H1 (cell line): ENCODE measurements around the gene ADGRB3.
"Not testable (repeated sequence)": the region's sequence is repeated elsewhere in the genome, so short reads cannot be mapped to it uniquely, and the experiment has no call there.

Experiments used
- CHD2 ChIP-seq: IDR thresholded peaks from 2 replicates; pipeline ENCODE4 v1.6.1; 2012; ENCODE audit warnings: low read length, improper control_type of control experiment
- EP300 ChIP-seq, 2 experiments: IDR thresholded peaks; 1 replicate in 1 of 2; 2 replicates in 1 of 2; pipeline ENCODE4 v1.6.1; 2011 to 2012; ENCODE audit warnings: low read depth in 2 of 2, low read length in 2 of 2, mild to moderate bottlenecking in 2 of 2, borderline replicate concordance in 1 of 2, inconsistent platforms in 1 of 2, moderate library complexity in 1 of 2
- EZH2 ChIP-seq: fragments of 200-600 bp; sonication (generic); IDR thresholded peaks from 2 replicates; pipeline ENCODE4 v1.7.1; 2012; ENCODE audit warnings: low read depth, mild to moderate bottlenecking, moderate library complexity, low read length, inconsistent platforms; ENCODE audit not compliant: severe bottlenecking
- POLR2A ChIP-seq, 2 experiments: IDR thresholded peaks; 1 replicate in 1 of 2; 2 replicates in 1 of 2; pipeline ENCODE4 v1.6.1; 2011; ENCODE audit warnings: low read depth in 2 of 2, low read length in 2 of 2, mild to moderate bottlenecking in 2 of 2; ENCODE audit errors: control extremely low read depth in 1 of 2
- SP1 ChIP-seq: IDR thresholded peaks from 2 replicates; pipeline ENCODE4 v1.6.1; 2011; ENCODE audit warnings: low read depth, low read length
- SP2 ChIP-seq: IDR thresholded peaks from 2 replicates; pipeline ENCODE4 v1.6.1; 2012; ENCODE audit warnings: mild to moderate bottlenecking, low read length, inconsistent platforms
- TBP ChIP-seq: IDR thresholded peaks from 2 replicates; pipeline ENCODE4 v1.6.1; 2011; ENCODE audit warnings: low read depth, low read length, improper control_type of control experiment
- TF ChIP-seq, protein P1 (sequence below), 3 experiments: IDR thresholded peaks; 1 replicate in 2 of 3; 2 replicates in 1 of 3; pipeline versions ENCODE4 v1.5.1 to v1.6.1; 2011; ENCODE audit warnings: low read length in 3 of 3, mild to moderate bottlenecking in 3 of 3, inconsistent platforms in 2 of 3, low read depth in 1 of 3, moderate library complexity in 1 of 3; ENCODE audit not compliant: insufficient read depth in 1 of 3; ENCODE audit errors: control extremely low read depth in 1 of 3

DNA sequence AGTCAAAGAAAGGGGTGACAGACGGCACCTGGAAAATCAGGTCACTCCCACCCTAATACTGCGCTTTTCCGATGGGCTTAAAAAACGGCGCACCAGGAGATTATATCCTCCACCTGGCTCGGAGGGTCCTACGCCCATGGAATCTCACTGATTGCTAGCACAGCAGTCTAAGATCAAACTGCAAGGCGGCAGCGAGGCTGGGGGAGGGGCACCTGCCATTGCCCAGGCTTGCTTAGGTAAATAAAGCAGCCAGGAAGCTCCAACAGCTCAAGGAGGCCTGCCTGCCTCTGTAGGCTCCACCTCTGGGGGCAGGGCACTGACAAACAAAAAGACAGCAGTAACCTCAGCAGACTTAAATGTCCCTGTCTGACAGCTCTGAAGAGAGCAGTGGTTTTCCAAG, 277.7 kb downstream of the ADGRB3 start:
- TF ChIP-seq, protein P1, sequence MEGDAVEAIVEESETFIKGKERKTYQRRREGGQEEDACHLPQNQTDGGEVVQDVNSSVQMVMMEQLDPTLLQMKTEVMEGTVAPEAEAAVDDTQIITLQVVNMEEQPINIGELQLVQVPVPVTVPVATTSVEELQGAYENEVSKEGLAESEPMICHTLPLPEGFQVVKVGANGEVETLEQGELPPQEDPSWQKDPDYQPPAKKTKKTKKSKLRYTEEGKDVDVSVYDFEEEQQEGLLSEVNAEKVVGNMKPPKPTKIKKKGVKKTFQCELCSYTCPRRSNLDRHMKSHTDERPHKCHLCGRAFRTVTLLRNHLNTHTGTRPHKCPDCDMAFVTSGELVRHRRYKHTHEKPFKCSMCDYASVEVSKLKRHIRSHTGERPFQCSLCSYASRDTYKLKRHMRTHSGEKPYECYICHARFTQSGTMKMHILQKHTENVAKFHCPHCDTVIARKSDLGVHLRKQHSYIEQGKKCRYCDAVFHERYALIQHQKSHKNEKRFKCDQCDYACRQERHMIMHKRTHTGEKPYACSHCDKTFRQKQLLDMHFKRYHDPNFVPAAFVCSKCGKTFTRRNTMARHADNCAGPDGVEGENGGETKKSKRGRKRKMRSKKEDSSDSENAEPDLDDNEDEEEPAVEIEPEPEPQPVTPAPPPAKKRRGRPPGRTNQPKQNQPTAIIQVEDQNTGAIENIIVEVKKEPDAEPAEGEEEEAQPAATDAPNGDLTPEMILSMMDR (IDR thresholded peaks at IDR 0.05; ENCODE audit: control extremely low read depth in 1 of 3, insufficient read depth in 1 of 3, low read depth in 1 of 3, low read length in 3 of 3) = not testable (repeated sequence)
- not testable (repeated sequence) for TF ChIP-seq EP300 (IDR thresholded peaks at IDR 0.05; ENCODE audit: borderline replicate concordance in 1 of 2, low read depth in 2 of 2, low read length in 2 of 2); SP2; SP1; EZH2; TBP; POLR2A (IDR thresholded peaks at IDR 0.05; ENCODE audit: control extremely low read depth in 1 of 2, low read depth in 2 of 2, low read length in 2 of 2); CHD2
